ENCODE results near the gene C2orf78. TPM values are rescaled to one million over a fixed set of nuclear protein-coding genes. Genes with fewer than 3 reads are reported as not detected.

Gene C2orf78
- total and polyA plus RNA-seq, 10 of the 15 experiments (the other 5 are each of a cell fraction or from before 2014, with no cell fraction given) = 0.08 to 0.82 (median 0.40) TPM

DNA sequence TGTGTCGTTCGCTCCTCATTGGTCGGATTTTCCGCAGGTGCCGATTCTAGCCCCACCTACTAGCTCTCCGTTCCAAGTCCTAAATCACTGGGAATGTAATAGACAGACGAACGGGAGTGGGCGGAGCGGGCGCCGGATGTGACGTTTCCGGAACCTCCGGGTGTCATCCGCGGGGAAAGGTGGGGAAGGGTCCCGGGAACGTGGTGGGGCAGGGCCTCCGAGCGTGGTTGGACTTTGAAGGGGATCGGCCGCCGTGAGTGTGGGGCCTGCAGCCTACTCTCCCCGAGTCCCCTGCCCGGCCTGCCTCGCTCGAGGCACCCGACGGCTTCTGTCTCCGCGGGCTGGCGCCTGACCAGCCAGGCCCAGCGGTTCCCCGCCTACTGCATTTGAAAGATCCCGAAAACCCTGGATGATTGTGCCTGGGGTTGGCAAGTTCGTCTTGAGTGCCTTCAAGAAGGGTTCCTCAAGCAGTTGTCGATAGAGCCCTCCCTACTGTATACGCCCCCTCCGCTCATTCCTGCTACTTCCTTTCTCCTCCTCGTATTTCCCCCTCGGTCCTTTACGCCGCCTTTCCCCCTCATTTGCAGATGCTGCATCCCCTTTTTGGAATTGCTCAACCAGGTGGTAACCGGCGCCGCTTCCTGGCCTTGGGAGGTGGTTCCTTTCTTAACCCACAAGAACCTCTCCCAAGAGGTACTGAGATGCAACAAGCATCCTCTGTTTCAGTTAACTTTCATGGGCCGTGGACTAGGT, 45.0 kb downstream of the C2orf78 start, which contains the start of gene STAMBP (continued):
- TF ChIP-seq PML (IDR thresholded peaks at IDR 0.05; ENCODE audit: low read length) = no peak; the same call in 1 of the 2 replicates
- TF ChIP-seq BACH1 (IDR thresholded peaks at IDR 0.05; ENCODE audit: borderline replicate concordance) = peak; percentile 65
- peak; percentile 67; the same call in 1 of the 2 replicates for TF ChIP-seq POLR2AphosphoS5 (IDR thresholded peaks at IDR 0.05; ENCODE audit: low read length)
- TF ChIP-seq RFX5 (IDR thresholded peaks at IDR 0.05; ENCODE audit: low read depth, low read length) = no peak
- TF ChIP-seq, protein P1, sequence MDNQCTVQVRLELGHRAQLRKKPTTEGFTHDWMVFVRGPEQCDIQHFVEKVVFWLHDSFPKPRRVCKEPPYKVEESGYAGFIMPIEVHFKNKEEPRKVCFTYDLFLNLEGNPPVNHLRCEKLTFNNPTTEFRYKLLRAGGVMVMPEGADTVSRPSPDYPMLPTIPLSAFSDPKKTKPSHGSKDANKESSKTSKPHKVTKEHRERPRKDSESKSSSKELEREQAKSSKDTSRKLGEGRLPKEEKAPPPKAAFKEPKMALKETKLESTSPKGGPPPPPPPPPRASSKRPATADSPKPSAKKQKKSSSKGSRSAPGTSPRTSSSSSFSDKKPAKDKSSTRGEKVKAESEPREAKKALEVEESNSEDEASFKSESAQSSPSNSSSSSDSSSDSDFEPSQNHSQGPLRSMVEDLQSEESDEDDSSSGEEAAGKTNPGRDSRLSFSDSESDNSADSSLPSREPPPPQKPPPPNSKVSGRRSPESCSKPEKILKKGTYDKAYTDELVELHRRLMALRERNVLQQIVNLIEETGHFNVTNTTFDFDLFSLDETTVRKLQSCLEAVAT (IDR thresholded peaks at IDR 0.05) = no peak
- no peak for TF ChIP-seq MEF2A (IDR thresholded peaks at IDR 0.05; ENCODE audit: insufficient read depth, low read depth, low read length)
- TF ChIP-seq NBN (IDR thresholded peaks at IDR 0.05) = peak; percentile 82
- no peak for TF ChIP-seq SMAD1 (IDR thresholded peaks at IDR 0.05; ENCODE audit: low read depth, partially characterized antibody)
- TF ChIP-seq MXI1 (IDR thresholded peaks at IDR 0.05; ENCODE audit: low read depth, low read length) = peak; percentile 72
- TF ChIP-seq, protein P2, sequence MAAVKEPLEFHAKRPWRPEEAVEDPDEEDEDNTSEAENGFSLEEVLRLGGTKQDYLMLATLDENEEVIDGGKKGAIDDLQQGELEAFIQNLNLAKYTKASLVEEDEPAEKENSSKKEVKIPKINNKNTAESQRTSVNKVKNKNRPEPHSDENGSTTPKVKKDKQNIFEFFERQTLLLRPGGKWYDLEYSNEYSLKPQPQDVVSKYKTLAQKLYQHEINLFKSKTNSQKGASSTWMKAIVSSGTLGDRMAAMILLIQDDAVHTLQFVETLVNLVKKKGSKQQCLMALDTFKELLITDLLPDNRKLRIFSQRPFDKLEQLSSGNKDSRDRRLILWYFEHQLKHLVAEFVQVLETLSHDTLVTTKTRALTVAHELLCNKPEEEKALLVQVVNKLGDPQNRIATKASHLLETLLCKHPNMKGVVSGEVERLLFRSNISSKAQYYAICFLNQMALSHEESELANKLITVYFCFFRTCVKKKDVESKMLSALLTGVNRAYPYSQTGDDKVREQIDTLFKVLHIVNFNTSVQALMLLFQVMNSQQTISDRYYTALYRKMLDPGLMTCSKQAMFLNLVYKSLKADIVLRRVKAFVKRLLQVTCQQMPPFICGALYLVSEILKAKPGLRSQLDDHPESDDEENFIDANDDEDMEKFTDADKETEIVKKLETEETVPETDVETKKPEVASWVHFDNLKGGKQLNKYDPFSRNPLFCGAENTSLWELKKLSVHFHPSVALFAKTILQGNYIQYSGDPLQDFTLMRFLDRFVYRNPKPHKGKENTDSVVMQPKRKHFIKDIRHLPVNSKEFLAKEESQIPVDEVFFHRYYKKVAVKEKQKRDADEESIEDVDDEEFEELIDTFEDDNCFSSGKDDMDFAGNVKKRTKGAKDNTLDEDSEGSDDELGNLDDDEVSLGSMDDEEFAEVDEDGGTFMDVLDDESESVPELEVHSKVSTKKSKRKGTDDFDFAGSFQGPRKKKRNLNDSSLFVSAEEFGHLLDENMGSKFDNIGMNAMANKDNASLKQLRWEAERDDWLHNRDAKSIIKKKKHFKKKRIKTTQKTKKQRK (IDR thresholded peaks at IDR 0.05; ENCODE audit: low read depth, low read length) = no peak
- TF ChIP-seq SIN3A (IDR thresholded peaks at IDR 0.05; ENCODE audit: low read depth, low read length) = no peak
- TF ChIP-seq WRNIP1 (IDR thresholded peaks at IDR 0.05; ENCODE audit: borderline replicate concordance, low read depth, low read length) = no peak
- 0 out of 2 replicates have a peak, but pooled peaks have one; percentile 3 for TF ChIP-seq NRF1 (conservative IDR thresholded peaks at IDR 0.05; ENCODE audit: low read depth, low read length)
- peak; percentile 60; the same call in 1 of the 2 replicates for TF ChIP-seq POLR2AphosphoS2 (IDR thresholded peaks at IDR 0.05; ENCODE audit: low read depth, low read length)
- TF ChIP-seq CEBPB (IDR thresholded peaks at IDR 0.05; ENCODE audit: borderline replicate concordance in 1 of 2, low read depth in 2 of 2, low read length in 2 of 2) = no peak
- TF ChIP-seq LARP7 (IDR thresholded peaks at IDR 0.05) = peak; percentile 82
- no peak for TF ChIP-seq TCF3 (IDR thresholded peaks at IDR 0.05; ENCODE audit: borderline replicate concordance, insufficient read depth, low read depth, low read length)
- TF ChIP-seq ZSCAN29 (IDR thresholded peaks at IDR 0.05) = no peak
- TF ChIP-seq PAX8 (IDR thresholded peaks at IDR 0.05) = no peak
- no peak for TF ChIP-seq CBX3 (IDR thresholded peaks at IDR 0.05; ENCODE audit: borderline replicate concordance, low read depth)
- TF ChIP-seq, protein P3, sequence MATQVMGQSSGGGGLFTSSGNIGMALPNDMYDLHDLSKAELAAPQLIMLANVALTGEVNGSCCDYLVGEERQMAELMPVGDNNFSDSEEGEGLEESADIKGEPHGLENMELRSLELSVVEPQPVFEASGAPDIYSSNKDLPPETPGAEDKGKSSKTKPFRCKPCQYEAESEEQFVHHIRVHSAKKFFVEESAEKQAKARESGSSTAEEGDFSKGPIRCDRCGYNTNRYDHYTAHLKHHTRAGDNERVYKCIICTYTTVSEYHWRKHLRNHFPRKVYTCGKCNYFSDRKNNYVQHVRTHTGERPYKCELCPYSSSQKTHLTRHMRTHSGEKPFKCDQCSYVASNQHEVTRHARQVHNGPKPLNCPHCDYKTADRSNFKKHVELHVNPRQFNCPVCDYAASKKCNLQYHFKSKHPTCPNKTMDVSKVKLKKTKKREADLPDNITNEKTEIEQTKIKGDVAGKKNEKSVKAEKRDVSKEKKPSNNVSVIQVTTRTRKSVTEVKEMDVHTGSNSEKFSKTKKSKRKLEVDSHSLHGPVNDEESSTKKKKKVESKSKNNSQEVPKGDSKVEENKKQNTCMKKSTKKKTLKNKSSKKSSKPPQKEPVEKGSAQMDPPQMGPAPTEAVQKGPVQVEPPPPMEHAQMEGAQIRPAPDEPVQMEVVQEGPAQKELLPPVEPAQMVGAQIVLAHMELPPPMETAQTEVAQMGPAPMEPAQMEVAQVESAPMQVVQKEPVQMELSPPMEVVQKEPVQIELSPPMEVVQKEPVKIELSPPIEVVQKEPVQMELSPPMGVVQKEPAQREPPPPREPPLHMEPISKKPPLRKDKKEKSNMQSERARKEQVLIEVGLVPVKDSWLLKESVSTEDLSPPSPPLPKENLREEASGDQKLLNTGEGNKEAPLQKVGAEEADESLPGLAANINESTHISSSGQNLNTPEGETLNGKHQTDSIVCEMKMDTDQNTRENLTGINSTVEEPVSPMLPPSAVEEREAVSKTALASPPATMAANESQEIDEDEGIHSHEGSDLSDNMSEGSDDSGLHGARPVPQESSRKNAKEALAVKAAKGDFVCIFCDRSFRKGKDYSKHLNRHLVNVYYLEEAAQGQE (IDR thresholded peaks at IDR 0.05; ENCODE audit: low read depth, low read length) = no peak
